PC-3 (cell line): ENCODE results near the gene TEX44.

ENCODE experiments used
- EZH2phosphoT487 ChIP-seq: fragments of 300-600 bp; sonication (generic); IDR thresholded peaks from 2 replicates; pipeline ENCODE4 v1.6.1; 2018; ENCODE audit warnings: mild to moderate bottlenecking, antibody characterized with exemption, low read length, borderline replicate concordance
- TF ChIP-seq, protein P1 (sequence below): fragments of 300-600 bp; sonication (generic); conservative IDR thresholded peaks from 2 replicates; pipeline ENCODE4 v1.5.1; 2017; ENCODE audit warnings: antibody characterized with exemption, low read depth, mild to moderate bottlenecking, low read length

DNA sequence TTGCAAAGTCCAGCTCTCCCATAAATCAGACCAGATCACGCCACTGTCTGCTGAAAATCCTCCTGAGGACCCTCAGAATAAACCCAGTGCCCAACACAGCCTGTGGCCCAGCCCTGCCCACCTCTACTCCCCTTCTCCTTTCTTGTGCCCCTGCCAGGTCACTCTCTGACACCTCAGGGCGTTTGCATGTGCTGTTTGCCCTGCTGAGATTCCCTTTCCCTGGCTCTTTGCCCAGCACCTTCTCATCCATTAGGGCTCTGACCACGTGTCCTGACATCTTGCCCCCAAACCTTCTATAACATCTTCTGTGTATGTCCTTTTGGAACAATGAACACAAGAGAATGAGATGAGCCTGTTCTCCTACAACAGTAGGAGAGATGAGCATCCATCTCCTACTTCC, 43.9 kb upstream of the TEX44 start:
- TF ChIP-seq, protein P1, sequence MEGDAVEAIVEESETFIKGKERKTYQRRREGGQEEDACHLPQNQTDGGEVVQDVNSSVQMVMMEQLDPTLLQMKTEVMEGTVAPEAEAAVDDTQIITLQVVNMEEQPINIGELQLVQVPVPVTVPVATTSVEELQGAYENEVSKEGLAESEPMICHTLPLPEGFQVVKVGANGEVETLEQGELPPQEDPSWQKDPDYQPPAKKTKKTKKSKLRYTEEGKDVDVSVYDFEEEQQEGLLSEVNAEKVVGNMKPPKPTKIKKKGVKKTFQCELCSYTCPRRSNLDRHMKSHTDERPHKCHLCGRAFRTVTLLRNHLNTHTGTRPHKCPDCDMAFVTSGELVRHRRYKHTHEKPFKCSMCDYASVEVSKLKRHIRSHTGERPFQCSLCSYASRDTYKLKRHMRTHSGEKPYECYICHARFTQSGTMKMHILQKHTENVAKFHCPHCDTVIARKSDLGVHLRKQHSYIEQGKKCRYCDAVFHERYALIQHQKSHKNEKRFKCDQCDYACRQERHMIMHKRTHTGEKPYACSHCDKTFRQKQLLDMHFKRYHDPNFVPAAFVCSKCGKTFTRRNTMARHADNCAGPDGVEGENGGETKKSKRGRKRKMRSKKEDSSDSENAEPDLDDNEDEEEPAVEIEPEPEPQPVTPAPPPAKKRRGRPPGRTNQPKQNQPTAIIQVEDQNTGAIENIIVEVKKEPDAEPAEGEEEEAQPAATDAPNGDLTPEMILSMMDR, result no peak
- no peak for TF ChIP-seq EZH2phosphoT487
